GM18508 (cell line): Measurements from ENCODE around the gene CHIA.
"Not testable (repeated sequence)": the region's sequence is repeated elsewhere in the genome, so short reads cannot be mapped to it uniquely, and the experiment has no call there.

ENCODE experiments used
- ATAC-seq: cut with Tn5 transposase; IDR thresholded peaks from one replicate; pipeline ENCODE4 v1.9.1; 2021; ENCODE audit warnings: moderate number of reproducible peaks; ENCODE audit not compliant: insufficient read depth, unreplicated experiment

The CHIA gene

GRCh38 chr1:111283838-111284237 is 6.8 kb upstream of the CHIA start:
- no peak for ATAC-seq

DNA sequence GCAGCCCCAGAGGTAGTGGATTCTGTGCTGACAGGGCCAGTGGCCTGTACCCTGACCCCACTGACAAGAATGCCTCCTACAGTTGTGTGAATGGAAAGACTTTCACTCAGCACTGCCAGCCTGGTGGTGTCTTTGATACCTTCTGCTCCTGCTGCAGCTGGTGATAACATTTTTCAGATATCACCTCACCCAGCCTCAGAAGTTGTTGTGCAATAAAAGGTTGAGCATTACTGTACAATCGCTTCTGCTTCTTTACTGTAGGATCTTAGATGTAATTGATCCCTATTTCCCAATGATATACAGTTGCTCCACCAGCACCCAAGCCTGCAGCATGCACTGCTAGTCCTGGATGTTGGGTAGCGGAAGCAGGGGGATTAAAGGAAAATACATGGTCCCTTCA is 4.8 kb upstream of the CHIA start:
- no peak for ATAC-seq

DNA sequence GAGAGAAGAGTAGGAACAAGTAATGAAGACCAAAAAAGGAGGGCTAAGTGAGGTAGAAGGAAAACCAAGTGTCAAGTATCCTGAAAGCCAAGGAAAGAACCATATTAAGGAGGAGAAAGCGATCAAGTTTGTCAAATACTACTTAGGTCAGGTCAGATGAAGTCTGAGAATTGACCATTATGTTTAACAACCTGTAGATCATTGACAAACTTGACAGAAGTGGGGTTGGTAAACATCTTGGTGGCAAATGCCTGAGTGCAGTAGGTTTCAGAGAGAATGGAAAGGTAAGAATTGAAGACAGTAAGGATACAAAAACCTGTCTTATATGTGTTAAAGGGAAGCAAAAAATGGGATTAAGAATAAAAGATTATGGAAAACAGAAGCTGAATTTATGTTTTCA is 3.7 kb upstream of the CHIA start:
- ATAC-seq = no peak

DNA sequence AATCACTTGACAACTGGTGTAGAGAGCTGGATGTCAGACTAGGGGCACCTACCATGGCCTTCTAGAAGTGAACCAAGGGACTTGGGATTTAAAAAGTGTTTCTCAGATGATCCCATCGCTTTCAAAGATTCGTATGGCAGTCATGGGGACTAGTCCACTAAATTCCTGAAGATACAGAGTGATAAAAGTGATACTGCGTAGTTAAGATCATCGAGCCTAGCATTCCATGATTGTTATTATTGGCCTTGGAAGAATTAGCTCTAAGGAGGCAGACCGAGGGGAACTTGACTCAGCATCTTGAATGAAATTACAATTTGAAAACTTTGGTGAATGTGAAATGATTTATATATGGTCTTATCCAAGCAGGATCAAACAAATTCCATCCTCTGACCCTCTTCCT is 1.3 kb upstream of the CHIA start:
- ATAC-seq = no peak

DNA sequence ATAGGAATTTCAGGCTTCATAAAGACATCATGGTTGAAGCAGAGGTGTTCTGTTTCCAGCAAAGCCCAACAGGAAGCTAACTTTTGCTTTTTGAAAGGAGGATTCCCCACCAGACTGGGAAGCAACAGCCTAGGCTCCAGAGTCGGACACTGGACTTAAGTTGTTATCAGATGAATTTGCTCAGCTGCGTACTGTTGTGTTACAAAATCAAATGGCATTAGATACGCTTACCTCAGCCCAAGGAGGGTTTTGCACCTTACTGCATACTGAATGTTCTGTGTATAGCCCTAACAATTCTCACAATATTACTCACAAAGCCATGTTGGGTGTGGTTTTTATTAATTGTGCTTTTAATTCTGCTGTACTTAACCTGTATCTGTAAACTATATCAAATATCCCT is 547 bp upstream of the CHIA start:
- no peak for ATAC-seq

DNA sequence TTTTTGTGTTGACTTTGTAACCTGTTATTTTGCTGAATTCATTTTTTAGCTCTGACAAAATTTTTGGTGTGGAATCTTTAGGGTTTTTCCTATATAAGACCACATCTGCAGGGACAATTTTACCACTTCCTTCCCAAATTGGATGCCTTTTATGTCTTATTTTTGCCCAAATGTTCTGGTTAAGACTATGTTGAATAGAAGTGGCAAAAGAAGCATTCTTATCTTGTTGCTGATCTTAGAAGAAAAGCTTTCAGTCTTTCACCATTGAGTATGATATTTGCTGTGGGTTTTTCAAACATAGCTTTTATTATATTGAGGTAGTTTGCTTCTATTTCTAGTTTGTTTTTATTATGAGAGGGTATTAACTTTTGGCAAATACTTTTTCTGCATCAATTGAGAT is 3.7 kb downstream of the CHIA start:
- ATAC-seq = no peak

- no peak for ATAC-seq
These were observed 11.7 kb downstream of the CHIA start for GRCh38 chr1:111302374-111302773.

DNA sequence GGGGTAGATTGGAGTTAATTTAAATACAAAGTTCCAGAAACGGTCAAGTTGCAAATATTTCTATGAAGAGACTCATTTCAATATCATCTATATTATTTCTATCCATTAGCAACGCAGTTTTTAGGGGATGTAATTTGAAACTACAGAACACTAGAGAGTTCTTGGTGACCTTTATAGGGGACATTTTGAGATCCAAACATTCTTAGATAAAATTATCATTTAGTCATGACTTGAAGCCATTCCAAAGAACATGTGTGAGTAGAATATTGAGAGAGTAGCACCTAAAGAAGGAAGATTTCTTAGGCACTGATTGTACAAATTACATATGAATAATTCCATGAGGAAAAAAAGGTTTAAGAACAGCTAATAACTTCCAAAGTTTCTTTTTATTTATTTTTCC is 19.0 kb downstream of the CHIA start:
- no peak for ATAC-seq

GRCh38 chr1:111318523-111318922 is 27.9 kb downstream of the CHIA start:
- ATAC-seq = no peak

GRCh38 chr1:111320066-111320879 is 29.6 kb downstream of the CHIA start:
- ATAC-seq = no peak

GRCh38 chr1:111323231-111323630 is 32.6 kb downstream of the CHIA start:
- no peak for ATAC-seq

GRCh38 chr1:111332190-111332589 is 41.5 kb downstream of the CHIA start:
- peak; percentile 48 for ATAC-seq

GRCh38 chr1:111334169-111334568 is 43.5 kb downstream of the CHIA start:
- ATAC-seq = no peak

DNA sequence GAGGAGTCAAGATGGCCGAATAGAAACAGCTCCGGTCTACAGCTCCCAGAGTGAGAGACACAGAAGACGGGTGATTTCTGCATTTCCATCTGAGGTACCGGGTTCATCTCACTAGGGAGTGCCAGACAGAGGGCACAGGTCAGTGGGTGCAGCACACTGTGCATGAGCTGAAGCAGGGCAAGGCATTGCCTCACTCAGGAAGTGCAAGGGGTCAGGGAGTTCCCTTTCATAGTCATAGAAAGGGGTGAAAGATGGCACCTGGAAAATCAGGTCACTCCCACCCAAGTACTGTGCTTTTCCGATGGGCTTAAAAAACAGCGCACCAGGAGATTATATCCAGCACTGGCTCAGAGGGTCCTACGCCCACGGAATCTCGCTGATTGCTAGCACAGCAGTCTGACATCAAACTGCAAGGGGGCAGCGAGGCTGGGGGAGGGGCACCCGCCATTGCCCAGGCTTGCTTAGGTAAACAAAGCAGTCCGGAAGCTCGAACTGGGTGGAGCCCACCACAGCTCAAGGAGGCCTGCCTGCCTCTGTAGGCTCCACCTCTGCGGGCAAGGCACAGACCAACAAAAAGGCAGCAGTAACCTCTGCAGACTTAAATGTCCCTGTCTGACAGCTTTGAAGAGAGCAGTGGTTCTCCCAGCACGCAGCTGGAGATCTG is 44.7 kb downstream of the CHIA start:
- ATAC-seq = not testable (repeated sequence)

DNA sequence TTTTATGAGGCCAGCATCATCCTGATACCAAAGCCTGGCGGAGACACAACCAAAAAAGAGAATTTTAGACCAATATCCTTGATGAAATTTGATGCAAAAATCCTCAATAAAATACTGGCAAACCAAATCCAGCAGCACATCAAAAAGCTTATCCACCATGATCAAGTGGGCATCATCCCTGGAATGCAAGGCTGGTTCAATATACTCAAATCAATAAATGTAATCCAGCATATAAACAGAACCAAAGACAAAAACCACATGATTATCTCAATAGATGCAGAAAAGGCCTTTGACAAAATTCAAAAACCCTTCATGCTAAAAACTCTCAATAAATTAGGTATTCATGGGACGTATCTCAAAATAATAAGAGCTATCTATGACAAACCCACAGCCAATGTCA is 48.2 kb downstream of the CHIA start:
- not testable (repeated sequence) for ATAC-seq

- ATAC-seq = no peak
These were observed 55.6 kb downstream of the CHIA start for GRCh38 chr1:111346089-111346885.

- ATAC-seq = no peak
These were observed 56.4 kb downstream of the CHIA start for GRCh38 chr1:111347026-111347425.

- ATAC-seq = no peak
These were observed 61.0 kb downstream of the CHIA start for GRCh38 chr1:111351700-111352099.

GRCh38 chr1:111354584-111354983 is 63.9 kb downstream of the CHIA start:
- no peak for ATAC-seq

DNA sequence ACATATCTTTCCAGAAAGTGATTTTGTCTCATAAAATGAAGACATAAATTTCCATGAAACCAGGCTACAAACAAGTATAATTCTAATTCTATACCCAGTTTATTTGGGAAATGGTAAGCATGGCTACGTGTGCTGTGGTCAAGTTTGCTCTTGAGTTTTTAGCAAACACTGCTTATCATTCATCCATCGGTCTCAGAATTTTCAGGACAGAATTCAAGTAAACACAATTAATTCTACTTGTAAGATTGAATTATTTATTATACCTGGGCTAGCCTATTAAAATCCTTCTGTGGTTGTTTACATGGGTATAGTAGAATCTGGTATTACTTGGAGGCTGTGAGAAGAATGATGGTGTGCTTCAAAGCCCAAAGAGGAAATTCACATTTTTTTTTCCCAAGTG is 68.3 kb downstream of the CHIA start:
- no peak for ATAC-seq

GRCh38 chr1:111359376-111359775 is 68.7 kb downstream of the CHIA start:
- ATAC-seq = no peak
